ENCODE results near the gene TRMT6.

GRCh38 chr20:5967469-5967868, 17.1 kb upstream of the TRMT6 start:
- no peak for TF ChIP-seq CTCF (IDR thresholded peaks at IDR 0.05 in 8 of 11, conservative IDR thresholded peaks at IDR 0.05 in 3 of 11)
- TF ChIP-seq POLR2AphosphoS5 (IDR thresholded peaks at IDR 0.05) = no peak

Measured in spleen (tissue), 7 donors.